Trophoblast cell (in vitro differentiated cells and primary cell): ENCODE measurements around the gene FBXL17.

Experiments
- DNase-seq, 2 donors: peaks; one replicate each; pipeline ENCODE4 v3.0.0-alpha.2; 2016
- H2AFZ ChIP-seq: 2 replicates; pipeline ENCODE4 v1.6.1; 2013; ENCODE audit warnings: low read length, moderate library complexity, mild to moderate bottlenecking; ENCODE audit not compliant: insufficient read depth, poor library complexity
- H2AK5ac ChIP-seq: 2 replicates; pipeline ENCODE4 v1.6.1; 2013; ENCODE audit warnings: mild to moderate bottlenecking, low read length
- H2BK120ac ChIP-seq: 2 replicates; pipeline ENCODE4 v1.6.1; 2013; ENCODE audit warnings: low read length, mild to moderate bottlenecking, moderate library complexity; ENCODE audit not compliant: insufficient read depth, poor library complexity
- H2BK12ac ChIP-seq: 2 replicates; pipeline ENCODE4 v1.6.1; 2013; ENCODE audit warnings: mild to moderate bottlenecking, low read length, moderate library complexity
- H2BK5ac ChIP-seq: 2 replicates; pipeline ENCODE4 v1.6.1; 2013; ENCODE audit warnings: low read length, low read depth, moderate library complexity, mild to moderate bottlenecking; ENCODE audit not compliant: poor library complexity
- H3K14ac ChIP-seq: 2 replicates; pipeline ENCODE4 v1.6.1; 2013; ENCODE audit warnings: mild to moderate bottlenecking, low read length
- H3K18ac ChIP-seq: 2 replicates; pipeline ENCODE4 v1.6.1; 2013; ENCODE audit warnings: mild to moderate bottlenecking, low read length
- H3K23ac ChIP-seq: 2 replicates; pipeline ENCODE4 v1.6.1; 2013; ENCODE audit warnings: low read length
- H3K27ac ChIP-seq: 2 replicates; pipeline ENCODE4 v1.5.1; 2013; ENCODE audit warnings: low read depth, mild to moderate bottlenecking, inconsistent platforms, low read length, moderate library complexity
- H3K27me3 ChIP-seq: 2 replicates; pipeline ENCODE4 v1.6.1; 2013; ENCODE audit warnings: inconsistent platforms, mild to moderate bottlenecking, low read length, moderate library complexity; ENCODE audit not compliant: insufficient read depth
- H3K36me3 ChIP-seq, 2 experiments: 1 replicate in 1 of 2; 2 replicates in 1 of 2; pipeline ENCODE4 v1.6.1; 2013; ENCODE audit warnings: low read length in 2 of 2, mild to moderate bottlenecking in 2 of 2, moderate library complexity in 1 of 2; ENCODE audit not compliant: insufficient read depth in 2 of 2, control insufficient read depth in 1 of 2
- H3K4ac ChIP-seq: 2 replicates; pipeline ENCODE4 v1.6.1; 2013; ENCODE audit warnings: low read depth, mild to moderate bottlenecking, low read length, moderate library complexity
- H3K4me1 ChIP-seq, 2 experiments: 1 replicate in 1 of 2; 2 replicates in 1 of 2; pipeline ENCODE4 v1.6.1; 2013; ENCODE audit warnings: low read length in 2 of 2, mild to moderate bottlenecking in 2 of 2, moderate library complexity in 1 of 2; ENCODE audit not compliant: insufficient read depth in 2 of 2, control insufficient read depth in 1 of 2
- H3K4me2 ChIP-seq: 2 replicates; pipeline ENCODE4 v1.6.1; 2013; ENCODE audit warnings: inconsistent platforms, mild to moderate bottlenecking, low read length, moderate library complexity
- H3K4me3 ChIP-seq: 2 replicates; pipeline ENCODE4 v1.5.1; 2013; ENCODE audit warnings: mild to moderate bottlenecking, low read depth, low read length, inconsistent platforms
- H3K79me1 ChIP-seq: one replicate; pipeline ENCODE4 v1.6.1; 2013; ENCODE audit warnings: low read length
- H3K79me2 ChIP-seq: 2 replicates; pipeline ENCODE4 v1.6.1; 2013; ENCODE audit warnings: low read length, mild to moderate bottlenecking; ENCODE audit not compliant: control insufficient read depth, insufficient read depth, poor library complexity
- H3K9ac ChIP-seq: 2 replicates; pipeline ENCODE4 v1.6.1; 2013; ENCODE audit warnings: mild to moderate bottlenecking, low read length
- H3K9me3 ChIP-seq: 2 replicates; pipeline ENCODE4 v1.6.1; 2013; ENCODE audit warnings: low read depth, mild to moderate bottlenecking, control low read depth, inconsistent platforms, low read length; ENCODE audit not compliant: insufficient read depth
- H4K12ac ChIP-seq: 2 replicates; pipeline ENCODE4 v1.6.1; 2013; ENCODE audit warnings: low read depth, mild to moderate bottlenecking, low read length, moderate library complexity
- H4K8ac ChIP-seq: 2 replicates; pipeline ENCODE4 v1.6.1; 2013; ENCODE audit warnings: low read depth, mild to moderate bottlenecking, low read length, moderate library complexity
- H4K91ac ChIP-seq: one replicate; pipeline ENCODE4 v1.6.1; 2013; ENCODE audit warnings: low read depth, mild to moderate bottlenecking, low read length, moderate library complexity
- WGBS: extraction: QIAGEN DNeasy Blood & Tissue Kit; methylation state at CpG from one replicate; pipeline ENCODE4 v1.1.7; 2013; ENCODE audit warnings: missing lambda C conversion rate; ENCODE audit not compliant: insufficient read length, insufficient coverage; ENCODE audit errors: extremely low coverage; 5-methylcytosine and 5-hydroxymethylcytosine counted together

Gene FBXL17

GRCh38 chr5:108184940-108185339, 197.0 kb downstream of the FBXL17 start:
- no peak overlapping the region for H4K91ac ChIP-seq
- H2BK120ac ChIP-seq = no peak overlapping the region
- no peaks in the 10 kb centered on the region for H3K79me1 ChIP-seq
- H2BK12ac ChIP-seq = no peak overlapping the region
- H4K12ac ChIP-seq = no peak overlapping the region
- no peak overlapping the region for H3K14ac ChIP-seq
- peak overlapping the region; percentile 41 for H2AFZ ChIP-seq
- no peak overlapping the region for H4K8ac ChIP-seq
- no peaks in the 10 kb centered on the region for H3K9me3 ChIP-seq
- no peak overlapping the region for H2AK5ac ChIP-seq
- no peak overlapping the region for H3K4me2 ChIP-seq
- no peaks in the 10 kb centered on the region for H3K36me3 ChIP-seq
- H3K27ac ChIP-seq = no peak overlapping the region
- no peak for DNase-seq
- peaks cover 0 to 1% of the 10 kb centered on the region in 2 experiments for H3K4me1 ChIP-seq
- no peak overlapping the region for H3K18ac ChIP-seq
- no peak overlapping the region for H3K23ac ChIP-seq
- H3K27me3 ChIP-seq = no peaks in the 10 kb centered on the region
- no peaks in the 10 kb centered on the region for H3K79me2 ChIP-seq
- no peak overlapping the region for H2BK5ac ChIP-seq
- no peak overlapping the region for H3K9ac ChIP-seq
- H3K4me3 ChIP-seq = no peak overlapping the region
- no peak overlapping the region for H3K4ac ChIP-seq
- no CpG with 5 or more reads among the region's 3 CpGs for WGBS

- Histone ChIP-seq H2BK5ac (no peak overlapping the region), H4K91ac (no peak overlapping the region), H3K4me1 (peaks cover 0 to 1% of the 10 kb centered on the region in 2 experiments), H4K12ac (no peak overlapping the region), H2AFZ (no peak overlapping the region), H3K4me3 (no peak overlapping the region), H2BK12ac (no peak overlapping the region), H3K9ac (no peak overlapping the region), H3K4ac (no peak overlapping the region), H3K27me3 (no peaks in the 10 kb centered on the region), H3K9me3 (no peaks in the 10 kb centered on the region), H2BK120ac (no peak overlapping the region), H3K14ac (no peak overlapping the region), H3K27ac (no peak overlapping the region), H4K8ac (no peak overlapping the region), H2AK5ac (no peak overlapping the region), H3K23ac (no peak overlapping the region), H3K79me1 (no peaks in the 10 kb centered on the region), H3K79me2 (no peaks in the 10 kb centered on the region), H3K36me3 (no peaks in the 10 kb centered on the region), H3K4me2 (no peak overlapping the region), H3K18ac (no peak overlapping the region)
- WGBS = no CpG with 5 or more reads among the region's 7 CpGs
- DNase-seq = no peak
These were observed 199.9 kb downstream of the FBXL17 start for GRCh38 chr5:108181975-108182374.

- Histone ChIP-seq H3K36me3 (no peaks in the 10 kb centered on the region), H3K27ac (no peak overlapping the region), H3K79me1 (no peaks in the 10 kb centered on the region), H2AK5ac (no peak overlapping the region), H2BK120ac (no peak overlapping the region), H3K4me3 (no peak overlapping the region), H3K9ac (no peak overlapping the region), H2BK12ac (no peak overlapping the region), H3K23ac (no peak overlapping the region), H4K12ac (no peak overlapping the region), H3K79me2 (no peaks in the 10 kb centered on the region), H3K14ac (no peak overlapping the region), H3K4me2 (no peak overlapping the region), H3K9me3 (no peaks in the 10 kb centered on the region), H4K91ac (no peak overlapping the region), H3K4ac (no peak overlapping the region), H4K8ac (no peak overlapping the region), H2AFZ (no peak overlapping the region), H3K18ac (no peak overlapping the region), H2BK5ac (no peak overlapping the region), H3K4me1 (no peaks in the 10 kb centered on the region), H3K27me3 (no peaks in the 10 kb centered on the region)
- DNase-seq = no peak
These were observed 207.6 kb downstream of the FBXL17 start for GRCh38 chr5:108174286-108174685.

- Histone ChIP-seq H3K4me3 (no peak overlapping the region), H4K8ac (no peak overlapping the region), H3K23ac (no peak overlapping the region), H3K4me2 (no peak overlapping the region), H3K27ac (no peak overlapping the region), H2BK12ac (no peak overlapping the region), H3K4ac (no peak overlapping the region), H4K91ac (no peak overlapping the region), H2BK5ac (no peak overlapping the region), H2BK120ac (no peak overlapping the region), H3K27me3 (no peaks in the 10 kb centered on the region), H3K9ac (no peak overlapping the region), H3K18ac (no peak overlapping the region), H2AK5ac (no peak overlapping the region), H4K12ac (no peak overlapping the region), H3K4me1 (no peaks in the 10 kb centered on the region), H3K79me2 (no peaks in the 10 kb centered on the region), H3K36me3 (no peaks in the 10 kb centered on the region), H2AFZ (no peak overlapping the region), H3K9me3 (no peaks in the 10 kb centered on the region), H3K14ac (no peak overlapping the region), H3K79me1 (no peaks in the 10 kb centered on the region)
- DNase-seq = no peak
- WGBS = no CpG with 5 or more reads among the region's 6 CpGs
These were observed 210.1 kb downstream of the FBXL17 start for GRCh38 chr5:108171759-108172158.
